Left ventricle myocardium inferior (tissue), 1 donor: ENCODE results near the gene PLCB3. TPM values are rescaled to one million over a fixed set of nuclear protein-coding genes. Genes with fewer than 3 reads are reported as not detected.

Experiments
- DNase-seq: peaks from one replicate; pipeline ENCODE4 v3.0.0-alpha.2; 2020
- H3K27ac ChIP-seq: fragments of 200-600 bp; replicated peaks from 2 replicates; pipeline ENCODE4 v1.8.0; 2021
- H3K27me3 ChIP-seq: fragments of 200-600 bp; 2 replicates; pipeline ENCODE4 v1.8.0; 2021; ENCODE audit warnings: low read depth
- H3K36me3 ChIP-seq: fragments of 200-600 bp; 2 replicates; pipeline ENCODE4 v1.8.0; 2021
- H3K4me1 ChIP-seq: fragments of 200-600 bp; 2 replicates; pipeline ENCODE4 v1.8.0; 2021
- H3K4me3 ChIP-seq: fragments of 200-600 bp; 2 replicates; pipeline ENCODE4 v1.8.0; 2021; ENCODE audit warnings: mild to moderate bottlenecking, moderate library complexity
- H3K9me3 ChIP-seq: fragments of 200-600 bp; replicated peaks from 2 replicates; pipeline ENCODE4 v1.8.0; 2021
- intact Hi-C: fragments of 100-400 bp; cut with micrococcal nuclease; formaldehyde crosslinking; loops from one replicate; pipeline ENCODE4 v1.11.0; 2022
- total RNA-seq: library from RNA; stranded (reverse); fragmentation: NEBNext Ultra II Directional; extraction: Animal tissue kit (Norgen Biotek cat#: 25700); gene quantifications from one replicate; pipeline ENCODE4 v1.2.1, GENCODE V29; 2021
- TF ChIP-seq, protein P1 (sequence below): fragments of 200-600 bp; IDR thresholded peaks from 2 replicates; pipeline ENCODE4 v1.8.0; 2021; ENCODE audit warnings: antibody characterized with exemption, mild to moderate bottlenecking, borderline replicate concordance
- donor health status: DM: no; HTN: yes; CAD: no; lungs with severe emphysema.

The PLCB3 gene
- total RNA-seq, 1 donor from 2014 or later, result 10.0 TPM

DNA sequence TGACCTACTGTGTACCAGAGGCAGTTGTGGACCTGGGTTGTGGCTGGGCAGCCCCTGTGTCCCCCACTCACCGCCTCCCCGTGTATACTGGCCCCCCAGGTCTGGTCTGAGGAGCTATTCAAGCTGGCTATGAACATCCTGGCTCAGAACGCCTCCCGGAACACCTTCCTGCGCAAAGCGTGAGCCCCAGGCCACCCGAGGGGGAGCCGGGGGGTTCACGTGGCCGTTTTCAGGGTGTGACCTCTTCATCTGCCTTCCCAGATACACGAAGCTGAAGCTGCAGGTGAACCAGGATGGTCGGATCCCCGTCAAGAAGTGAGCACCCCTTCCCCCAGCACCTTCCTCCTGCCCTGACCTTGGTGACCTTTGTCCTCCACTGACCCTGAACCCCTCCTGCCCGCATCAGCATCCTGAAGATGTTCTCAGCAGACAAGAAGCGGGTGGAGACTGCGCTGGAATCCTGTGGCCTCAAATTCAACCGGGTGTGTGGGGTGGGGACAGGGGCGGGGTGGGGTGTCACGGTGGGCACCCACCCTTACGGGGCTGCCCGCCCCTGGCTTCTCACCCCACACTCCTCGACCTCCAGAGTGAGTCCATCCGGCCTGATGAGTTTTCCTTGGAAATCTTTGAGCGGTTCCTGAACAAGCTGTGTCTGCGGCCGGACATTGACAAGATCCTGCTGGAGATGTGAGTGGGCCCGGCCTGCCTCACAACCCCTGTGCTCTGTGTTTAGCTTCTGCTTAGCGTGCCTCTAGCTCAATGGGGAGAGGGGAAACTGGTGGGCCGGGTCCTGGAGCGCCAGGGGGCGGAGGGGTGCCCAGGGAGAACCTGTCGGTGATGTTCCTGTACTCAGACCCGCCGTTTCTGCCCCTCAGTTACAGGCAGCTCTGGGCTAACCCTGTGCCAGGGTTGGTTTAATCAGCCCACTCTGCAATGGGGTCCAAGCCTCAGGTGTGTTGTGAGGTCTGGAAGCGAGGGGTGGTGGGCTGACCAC, 4.1 kb downstream of the PLCB3 start:
- TF ChIP-seq, protein P1, sequence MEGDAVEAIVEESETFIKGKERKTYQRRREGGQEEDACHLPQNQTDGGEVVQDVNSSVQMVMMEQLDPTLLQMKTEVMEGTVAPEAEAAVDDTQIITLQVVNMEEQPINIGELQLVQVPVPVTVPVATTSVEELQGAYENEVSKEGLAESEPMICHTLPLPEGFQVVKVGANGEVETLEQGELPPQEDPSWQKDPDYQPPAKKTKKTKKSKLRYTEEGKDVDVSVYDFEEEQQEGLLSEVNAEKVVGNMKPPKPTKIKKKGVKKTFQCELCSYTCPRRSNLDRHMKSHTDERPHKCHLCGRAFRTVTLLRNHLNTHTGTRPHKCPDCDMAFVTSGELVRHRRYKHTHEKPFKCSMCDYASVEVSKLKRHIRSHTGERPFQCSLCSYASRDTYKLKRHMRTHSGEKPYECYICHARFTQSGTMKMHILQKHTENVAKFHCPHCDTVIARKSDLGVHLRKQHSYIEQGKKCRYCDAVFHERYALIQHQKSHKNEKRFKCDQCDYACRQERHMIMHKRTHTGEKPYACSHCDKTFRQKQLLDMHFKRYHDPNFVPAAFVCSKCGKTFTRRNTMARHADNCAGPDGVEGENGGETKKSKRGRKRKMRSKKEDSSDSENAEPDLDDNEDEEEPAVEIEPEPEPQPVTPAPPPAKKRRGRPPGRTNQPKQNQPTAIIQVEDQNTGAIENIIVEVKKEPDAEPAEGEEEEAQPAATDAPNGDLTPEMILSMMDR, result no peak
- intact Hi-C loops, result no loop called here

DNA sequence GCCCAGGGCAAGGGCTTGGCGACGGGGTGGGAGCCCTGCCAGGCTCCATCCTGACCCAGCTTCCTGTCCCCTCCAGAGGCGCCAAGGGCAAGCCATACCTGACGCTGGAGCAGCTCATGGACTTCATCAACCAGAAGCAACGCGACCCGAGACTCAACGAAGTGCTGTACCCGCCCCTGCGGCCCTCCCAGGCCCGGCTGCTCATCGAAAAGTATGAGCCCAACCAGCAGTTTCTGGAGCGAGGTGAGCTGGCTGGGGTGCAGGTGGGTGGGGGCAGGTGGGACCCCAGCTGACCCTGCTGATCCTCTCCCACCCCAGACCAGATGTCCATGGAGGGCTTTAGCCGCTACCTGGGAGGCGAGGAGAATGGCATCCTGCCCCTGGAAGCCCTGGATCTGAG, 5.0 kb downstream of the PLCB3 start:
- no peak for DNase-seq
- Histone ChIP-seq H3K27me3 (no peaks in the 10 kb centered on the region), H3K36me3 (peaks cover 63% of the 10 kb centered on the region), H3K4me3 (no peak overlapping the region), H3K27ac (no peak overlapping the region), H3K9me3 (no peaks in the 10 kb centered on the region), H3K4me1 (peaks cover 27% of the 10 kb centered on the region)
- TF ChIP-seq, protein P1, result no peak
- intact Hi-C loops, result no loop called here

More for the DNA sequence above, 4.1 kb downstream of the PLCB3 start:
- H3K27ac ChIP-seq, result no peak overlapping the region
- peaks cover 58% of the 10 kb centered on the region for H3K36me3 ChIP-seq
- DNase-seq, result no peak
- peaks cover 35% of the 10 kb centered on the region for H3K4me1 ChIP-seq
- H3K9me3 ChIP-seq, result no peaks in the 10 kb centered on the region
- no peak overlapping the region for H3K4me3 ChIP-seq
- H3K27me3 ChIP-seq, result no peaks in the 10 kb centered on the region

- no peak overlapping the region for H3K4me3 ChIP-seq
- peaks cover 83% of the 10 kb centered on the region for H3K36me3 ChIP-seq
- no peak overlapping the region for H3K27ac ChIP-seq
- peaks cover 8% of the 10 kb centered on the region for H3K4me1 ChIP-seq
- TF ChIP-seq, protein P1, result no peak
- H3K27me3 ChIP-seq, result no peaks in the 10 kb centered on the region
- DNase-seq, result no peak
- intact Hi-C loops, result no loop called here
- H3K9me3 ChIP-seq, result no peaks in the 10 kb centered on the region
Observed at GRCh38 chr11:64258356-64258755, 7.0 kb downstream of the PLCB3 start.

DNA sequence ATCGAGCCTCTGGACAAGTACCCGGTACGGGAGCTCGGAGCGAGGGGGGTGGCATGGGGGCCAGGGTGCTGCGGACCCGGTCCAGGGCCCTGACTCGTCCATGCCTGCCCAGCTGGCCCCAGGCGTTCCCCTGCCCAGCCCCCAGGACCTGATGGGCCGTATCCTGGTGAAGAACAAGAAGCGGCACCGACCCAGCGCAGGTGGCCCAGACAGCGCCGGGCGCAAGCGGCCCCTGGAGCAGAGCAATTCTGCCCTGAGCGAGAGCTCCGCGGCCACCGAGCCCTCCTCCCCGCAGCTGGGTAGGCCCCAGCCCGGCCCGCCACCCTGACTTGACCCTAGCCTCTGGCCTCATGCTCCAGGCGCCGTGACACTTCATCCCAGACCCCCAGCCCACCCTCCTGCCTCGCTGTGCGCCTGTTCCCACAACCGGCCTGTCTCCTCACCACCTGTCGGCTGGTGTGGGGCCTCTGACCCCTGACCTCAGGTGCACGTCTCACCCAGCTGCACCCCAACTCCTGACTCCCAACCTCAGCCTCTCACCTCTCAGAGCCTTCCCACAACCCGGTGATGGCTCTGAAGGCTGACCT, 7.7 kb downstream of the PLCB3 start:
- intact Hi-C loops, result no loop called here

DNA sequence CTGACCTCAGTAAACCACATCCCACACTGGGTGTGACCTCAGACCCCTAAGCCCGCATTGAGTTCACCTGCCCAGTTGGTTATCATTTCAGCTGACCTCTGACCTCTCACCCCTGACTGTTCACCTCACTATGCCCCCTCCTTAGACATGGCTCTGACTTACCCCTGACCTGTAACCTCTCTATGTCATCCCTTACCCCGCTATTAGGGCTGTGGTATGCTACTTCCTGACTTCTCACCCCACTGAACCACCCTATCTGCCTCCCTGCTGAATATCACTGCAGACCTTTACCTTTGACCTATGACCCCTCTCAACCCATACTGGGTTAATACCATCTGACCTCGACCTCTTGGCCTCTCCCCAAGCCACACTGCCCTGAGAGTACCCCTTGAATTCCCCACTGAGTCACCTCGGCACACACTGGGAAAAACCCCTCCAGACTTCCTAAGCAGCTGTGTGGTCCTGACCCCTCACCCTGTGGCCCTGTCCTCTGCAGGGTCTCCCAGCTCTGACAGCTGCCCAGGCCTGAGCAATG, 8.3 kb downstream of the PLCB3 start:
- intact Hi-C loops, result no loop called here
- Histone ChIP-seq H3K36me3 (peaks cover 91% of the 10 kb centered on the region), H3K9me3 (no peaks in the 10 kb centered on the region), H3K27me3 (no peaks in the 10 kb centered on the region), H3K4me1 (no peaks in the 10 kb centered on the region), H3K27ac (no peak overlapping the region), H3K4me3 (no peak overlapping the region)
- TF ChIP-seq, protein P1, result no peak
- DNase-seq, result no peak

More for the DNA sequence above, 7.7 kb downstream of the PLCB3 start:
- no peaks in the 10 kb centered on the region for H3K27me3 ChIP-seq
- DNase-seq, result no peak
- H3K36me3 ChIP-seq, result peaks cover 90% of the 10 kb centered on the region
- no peaks in the 10 kb centered on the region for H3K9me3 ChIP-seq
- H3K4me1 ChIP-seq, result peaks cover under 1% of the 10 kb centered on the region
- TF ChIP-seq, protein P1, result no peak
- no peak overlapping the region for H3K27ac ChIP-seq
- no peak overlapping the region for H3K4me3 ChIP-seq
